HFFc6 (cell line): ENCODE data around the gene NAV3. TPM values are rescaled to one million over a fixed set of nuclear protein-coding genes. Genes with fewer than 3 reads are reported as not detected.
A peak's percentile ranks its signal among the peaks of the same experiment; 100 is the strongest.

ENCODE experiments used
- DNase-seq: peaks from one replicate; pipeline ENCODE4 v3.0.0-alpha.2; 2018
- H3K27ac Mint-ChIP-seq: 2 replicates; pipeline ENCODE4 v1.8.0; 2020; ENCODE audit warnings: mild to moderate bottlenecking, mixed read lengths
- H3K27me3 Mint-ChIP-seq: 2 replicates; pipeline ENCODE4 v1.8.0; 2021; ENCODE audit warnings: mild to moderate bottlenecking, moderate library complexity, mixed read lengths; ENCODE audit not compliant: insufficient read depth
- H3K36me3 Mint-ChIP-seq: 2 replicates; pipeline ENCODE4 v1.8.0; 2021; ENCODE audit warnings: low read depth, mixed read lengths
- H3K4me1 Mint-ChIP-seq: 2 replicates; pipeline ENCODE4 v1.8.0; 2020; ENCODE audit warnings: low read depth, mixed read lengths
- H3K4me3 Mint-ChIP-seq: 2 replicates; pipeline ENCODE4 v1.8.0; 2020; ENCODE audit warnings: mild to moderate bottlenecking, moderate library complexity, mixed read lengths
- H3K9me3 Mint-ChIP-seq: 2 replicates; pipeline ENCODE4 v1.8.0; 2020; ENCODE audit warnings: mild to moderate bottlenecking, mixed read lengths
- total RNA-seq, 6 experiments: library from RNA; stranded (reverse); fragmentation: NEBNext Ultra II Directional; extraction: Animal tissue kit (Norgen Biotek cat#: 25700); gene quantifications; 2 replicates in 1 of 6; 3 replicates in 5 of 6; pipeline ENCODE4 v1.2.3, GENCODE V29; 2021
- TF ChIP-seq, protein P1 (sequence below): fragments of 200-600 bp; sonication (generic); IDR thresholded peaks from 2 replicates; pipeline ENCODE4 v1.5.0; 2021; ENCODE audit warnings: antibody characterized with exemption, mild to moderate bottlenecking

NAV3 gene
- total RNA-seq, 6 experiments from 2014 or later: 86.7 to 142 (median 107) TPM

GRCh38 chr12:78040111-78040510 lies 209.4 kb downstream of the NAV3 start:
- no peak for DNase-seq
- Mint-ChIP-seq H3K36me3 (peaks cover 90% of the 10 kb centered on the region), H3K27ac (peak overlapping the region; percentile 4; the same call in 1 of the 2 replicates), H3K4me3 (no peak overlapping the region), H3K9me3 (peaks cover 18% of the 10 kb centered on the region), H3K4me1 (peaks cover 37% of the 10 kb centered on the region), H3K27me3 (peaks cover 2% of the 10 kb centered on the region; the same call in 1 of the 2 replicates)
- TF ChIP-seq, protein P1, sequence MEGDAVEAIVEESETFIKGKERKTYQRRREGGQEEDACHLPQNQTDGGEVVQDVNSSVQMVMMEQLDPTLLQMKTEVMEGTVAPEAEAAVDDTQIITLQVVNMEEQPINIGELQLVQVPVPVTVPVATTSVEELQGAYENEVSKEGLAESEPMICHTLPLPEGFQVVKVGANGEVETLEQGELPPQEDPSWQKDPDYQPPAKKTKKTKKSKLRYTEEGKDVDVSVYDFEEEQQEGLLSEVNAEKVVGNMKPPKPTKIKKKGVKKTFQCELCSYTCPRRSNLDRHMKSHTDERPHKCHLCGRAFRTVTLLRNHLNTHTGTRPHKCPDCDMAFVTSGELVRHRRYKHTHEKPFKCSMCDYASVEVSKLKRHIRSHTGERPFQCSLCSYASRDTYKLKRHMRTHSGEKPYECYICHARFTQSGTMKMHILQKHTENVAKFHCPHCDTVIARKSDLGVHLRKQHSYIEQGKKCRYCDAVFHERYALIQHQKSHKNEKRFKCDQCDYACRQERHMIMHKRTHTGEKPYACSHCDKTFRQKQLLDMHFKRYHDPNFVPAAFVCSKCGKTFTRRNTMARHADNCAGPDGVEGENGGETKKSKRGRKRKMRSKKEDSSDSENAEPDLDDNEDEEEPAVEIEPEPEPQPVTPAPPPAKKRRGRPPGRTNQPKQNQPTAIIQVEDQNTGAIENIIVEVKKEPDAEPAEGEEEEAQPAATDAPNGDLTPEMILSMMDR: no peak

DNA sequence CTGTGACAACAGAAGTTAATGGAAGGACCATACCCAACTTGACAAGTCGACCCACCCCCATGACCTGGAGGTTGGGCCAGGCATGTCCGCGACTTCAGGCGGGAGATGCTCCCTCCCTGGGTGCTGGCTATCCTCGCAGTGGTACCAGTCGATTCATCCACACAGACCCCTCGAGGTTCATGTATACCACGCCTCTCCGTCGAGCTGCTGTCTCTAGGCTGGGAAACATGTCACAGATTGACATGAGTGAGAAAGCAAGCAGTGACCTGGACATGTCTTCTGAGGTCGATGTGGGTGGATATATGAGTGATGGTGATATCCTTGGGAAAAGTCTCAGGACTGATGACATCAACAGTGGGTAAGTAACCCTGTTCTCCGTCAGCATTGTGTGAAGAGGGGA lies 220.1 kb downstream of the NAV3 start:
- Mint-ChIP-seq H3K36me3 (peaks cover 76% of the 10 kb centered on the region), H3K9me3 (peaks cover 9% of the 10 kb centered on the region), H3K27ac (peak overlapping the region; percentile 32; the same call in 1 of the 2 replicates), H3K4me3 (no peak overlapping the region), H3K4me1 (peaks cover 19% of the 10 kb centered on the region), H3K27me3 (peaks cover 4% of the 10 kb centered on the region; the same call in 1 of the 2 replicates)
- TF ChIP-seq, protein P1: no peak
- DNase-seq: no peak

GRCh38 chr12:78055545-78055944 lies 224.9 kb downstream of the NAV3 start:
- Mint-ChIP-seq H3K4me3 (no peak overlapping the region; the same call in 1 of the 2 replicates), H3K36me3 (peaks cover 72% of the 10 kb centered on the region), H3K27ac (no peak overlapping the region), H3K27me3 (no peaks in the 10 kb centered on the region), H3K4me1 (peaks cover 65% of the 10 kb centered on the region), H3K9me3 (no peaks in the 10 kb centered on the region)
- TF ChIP-seq, protein P1: no peak
- DNase-seq: no peak

GRCh38 chr12:78057075-78057474 lies 226.4 kb downstream of the NAV3 start:
- Mint-ChIP-seq H3K27me3 (no peaks in the 10 kb centered on the region), H3K9me3 (no peaks in the 10 kb centered on the region), H3K4me3 (no peak overlapping the region), H3K36me3 (peaks cover 60% of the 10 kb centered on the region), H3K27ac (peak overlapping the region; percentile 23; the same call in 1 of the 2 replicates), H3K4me1 (peaks cover 77% of the 10 kb centered on the region)
- TF ChIP-seq, protein P1: no peak
- no peak for DNase-seq

DNA sequence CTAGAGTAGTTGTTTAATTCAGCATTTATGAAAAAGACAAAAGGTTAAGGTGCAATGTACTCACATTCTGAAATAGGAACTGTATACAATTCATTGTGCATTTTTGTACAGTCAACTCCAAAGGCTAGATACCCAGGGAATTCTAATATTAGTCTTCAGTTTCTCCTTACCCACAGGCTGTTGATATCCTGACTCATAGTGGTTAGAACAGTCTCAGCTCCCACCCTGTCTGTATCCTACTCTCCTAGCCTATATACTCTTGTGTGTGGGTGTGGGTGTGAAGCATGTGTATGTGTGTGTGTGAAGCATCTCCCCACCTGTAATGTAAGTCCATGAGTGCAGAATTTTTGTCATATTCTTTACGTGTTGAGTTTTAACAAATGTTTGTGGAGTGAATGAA lies 229.5 kb downstream of the NAV3 start:
- peak; percentile 45 for DNase-seq
- peaks cover 52% of the 10 kb centered on the region for H3K36me3 Mint-ChIP-seq
- TF ChIP-seq, protein P1: no peak
- no peaks in the 10 kb centered on the region for H3K9me3 Mint-ChIP-seq
- peak overlapping the region; percentile 56 for H3K27ac Mint-ChIP-seq
- peaks cover 87% of the 10 kb centered on the region for H3K4me1 Mint-ChIP-seq
- no peaks in the 10 kb centered on the region for H3K27me3 Mint-ChIP-seq
- H3K4me3 Mint-ChIP-seq: no peak overlapping the region

DNA sequence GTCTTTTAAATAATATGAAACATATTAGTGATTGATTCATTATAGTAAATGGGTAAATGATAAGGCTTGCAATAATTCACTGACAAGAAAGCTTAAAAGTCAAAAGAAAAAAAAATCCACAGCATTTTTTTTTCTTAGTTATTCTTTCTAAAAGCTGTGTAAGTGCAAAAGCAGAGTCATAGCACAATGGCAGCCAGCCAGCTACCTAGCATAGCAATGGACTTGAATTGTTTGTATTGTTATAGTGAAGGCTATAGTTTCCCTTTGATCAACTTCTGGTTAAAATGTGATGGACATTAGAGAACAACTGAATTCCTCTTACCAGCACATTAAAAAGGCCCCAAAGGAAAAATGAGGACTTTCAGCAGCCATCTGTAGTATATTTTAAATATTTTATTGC lies 232.1 kb downstream of the NAV3 start:
- no peaks in the 10 kb centered on the region for H3K27me3 Mint-ChIP-seq
- no peak overlapping the region for H3K4me3 Mint-ChIP-seq
- peaks cover 68% of the 10 kb centered on the region for H3K4me1 Mint-ChIP-seq
- peaks cover 55% of the 10 kb centered on the region for H3K36me3 Mint-ChIP-seq
- H3K9me3 Mint-ChIP-seq: no peaks in the 10 kb centered on the region
- TF ChIP-seq, protein P1: no peak
- H3K27ac Mint-ChIP-seq: peak overlapping the region; percentile 10
- peak; percentile 26 for DNase-seq
